PC-3 (cell line): Measurements from ENCODE around the gene EPM2A. TPM values are rescaled to one million over a fixed set of nuclear protein-coding genes. Genes with fewer than 3 reads are reported as not detected.

ENCODE experiments used
- ATAC-seq: fragments of 200-7000 bp; cut with Tn5 transposase; 2 replicates; pipeline ENCODE4 v1.9.1; 2020; ENCODE audit warnings: mild to moderate bottlenecking, moderate library complexity
- BruUV-seq: library from RNA; stranded (reverse); fragments of 400-500 nt; replicated peaks from 2 replicates; lab custom pipeline; 2021; lab: Mats Ljungman, UMichigan
- CTCF ChIA-PET: fragments of 300-600 bp; sonication (Branson Sonifier 250); formaldehyde crosslinking; loops from one replicate; lab custom pipeline; 2022; ENCODE audit warnings: antibody characterized with exemption; lab: Charles Lee
- POLR2A ChIA-PET: fragments of 300-600 bp; sonication (Branson Sonifier 250); formaldehyde crosslinking; loops from one replicate; lab custom pipeline; 2022; ENCODE audit warnings: antibody characterized with exemption; ENCODE audit not compliant: unreplicated experiment; lab: Charles Lee
- DNase-seq: peaks from one replicate; pipeline ENCODE4 v3.0.0-alpha.2; 2015
- H2AFZ ChIP-seq: fragments of 300-600 bp; sonication (generic); 2 replicates; pipeline ENCODE4 v1.6.0; 2016; ENCODE audit warnings: antibody characterized with exemption, low read length
- H3F3A ChIP-seq: fragments of 300-600 bp; sonication (generic); one replicate; pipeline ENCODE4 v1.6.0; 2017; ENCODE audit warnings: antibody characterized with exemption, low read length, control low read depth, mild to moderate bottlenecking; ENCODE audit not compliant: unreplicated experiment
- H3K27ac ChIP-seq: fragments of 300-600 bp; sonication (generic); 2 replicates; pipeline ENCODE4 v1.5.1; 2016; ENCODE audit warnings: mild to moderate bottlenecking, low read length
- H3K27me3 ChIP-seq: fragments of 300-600 bp; sonication (generic); 2 replicates; pipeline ENCODE4 v1.6.1; 2016; ENCODE audit warnings: low read length, mixed read lengths
- H3K36me3 ChIP-seq: fragments of 300-600 bp; sonication (generic); 2 replicates; pipeline ENCODE4 v1.6.1; 2016; ENCODE audit warnings: low read depth, mixed run types, low read length, mixed read lengths
- H3K4me1 ChIP-seq: fragments of 300-600 bp; sonication (generic); 2 replicates; pipeline ENCODE4 v1.5.1; 2016; ENCODE audit warnings: low read length; ENCODE audit not compliant: insufficient read depth
- H3K4me2 ChIP-seq: fragments of 300-600 bp; sonication (generic); 2 replicates; pipeline ENCODE4 v1.6.0; 2016; ENCODE audit warnings: low read length
- H3K4me3 ChIP-seq: fragments of 300-600 bp; sonication (generic); 2 replicates; pipeline ENCODE4 v1.5.1; 2016; ENCODE audit warnings: mild to moderate bottlenecking, low read length, mixed read lengths
- H3K79me2 ChIP-seq: fragments of 300-600 bp; sonication (generic); 2 replicates; pipeline ENCODE4 v1.6.1; 2017; ENCODE audit warnings: low read length, mixed read lengths
- H3K9ac ChIP-seq: fragments of 300-600 bp; sonication (generic); 2 replicates; pipeline ENCODE4 v1.6.0; 2016; ENCODE audit warnings: mild to moderate bottlenecking, low read length
- H3K9me2 ChIP-seq: fragments of 300-600 bp; sonication (generic); replicated peaks from 2 replicates; pipeline ENCODE4 v1.6.1; 2016; ENCODE audit warnings: mixed run types, low read length, mixed read lengths
- H3K9me3 ChIP-seq: fragments of 300-600 bp; sonication (generic); 2 replicates; pipeline ENCODE4 v1.6.1; 2016; ENCODE audit warnings: low read length, mixed read lengths
- H4K20me1 ChIP-seq: fragments of 300-600 bp; sonication (generic); 2 replicates; pipeline ENCODE4 v1.6.1; 2016; ENCODE audit warnings: low read length, mixed read lengths
- EZH2 ChIP-seq: fragments of 300-600 bp; sonication (generic); IDR thresholded peaks from one replicate; pipeline ENCODE4 v1.6.1; 2017; ENCODE audit warnings: antibody characterized with exemption, mild to moderate bottlenecking, low read length; ENCODE audit not compliant: unreplicated experiment
- EZH2phosphoT487 ChIP-seq: fragments of 300-600 bp; sonication (generic); IDR thresholded peaks from 2 replicates; pipeline ENCODE4 v1.6.1; 2018; ENCODE audit warnings: mild to moderate bottlenecking, antibody characterized with exemption, low read length, borderline replicate concordance
- intact Hi-C: fragments of 100-400 bp; cut with micrococcal nuclease; formaldehyde crosslinking; loops from 2 replicates; pipeline ENCODE4 v1.9.0; 2023
- total RNA-seq: library from RNA; depleted of rRNA; stranded (reverse); fragments of >200 nt; gene quantifications from 2 replicates; pipeline ENCODE4 v1.2.3, GENCODE V29; 2014
- TF ChIP-seq, protein P1 (sequence below): fragments of 300-600 bp; sonication (generic); conservative IDR thresholded peaks from 2 replicates; pipeline ENCODE4 v1.5.1; 2017; ENCODE audit warnings: antibody characterized with exemption, low read depth, mild to moderate bottlenecking, low read length

The EPM2A gene
- total RNA-seq, 1 experiment from 2014 or later = 2.9 TPM

DNA sequence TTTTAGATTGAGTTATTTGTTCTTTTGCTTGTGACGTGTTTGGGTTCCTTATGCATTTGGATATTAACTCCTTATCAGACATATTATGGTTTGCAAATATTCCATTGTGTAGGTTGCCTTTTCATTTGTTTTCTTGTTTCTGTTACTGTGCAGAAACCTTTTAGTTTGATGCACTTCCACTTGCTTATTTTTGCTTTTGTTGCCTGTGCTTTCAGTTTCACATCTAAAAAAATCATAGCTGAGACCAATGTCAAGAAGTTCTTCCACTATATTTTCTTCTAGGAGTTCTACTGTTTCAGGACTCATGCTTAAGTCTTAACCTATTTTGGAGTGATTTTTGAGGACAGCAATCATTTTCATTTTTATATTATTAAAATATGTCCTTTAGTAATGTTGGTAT is 113.5 kb downstream of the EPM2A start:
- Histone ChIP-seq H4K20me1 (no peaks in the 10 kb centered on the region), H3K9me2 (no peaks in the 10 kb centered on the region), H3K9ac (no peak overlapping the region), H3K27me3 (no peaks in the 10 kb centered on the region), H3K4me3 (no peak overlapping the region), H3K4me2 (no peak overlapping the region), H3K4me1 (no peaks in the 10 kb centered on the region), H2AFZ (no peak overlapping the region), H3K27ac (no peak overlapping the region), H3K9me3 (no peaks in the 10 kb centered on the region), H3F3A (no peaks in the 10 kb centered on the region), H3K36me3 (no peaks in the 10 kb centered on the region), H3K79me2 (no peaks in the 10 kb centered on the region)
- ATAC-seq (no peak), DNase-seq (no peak)
- TF ChIP-seq EZH2 (no peak), EZH2phosphoT487 (no peak)
- TF ChIP-seq, protein P1, sequence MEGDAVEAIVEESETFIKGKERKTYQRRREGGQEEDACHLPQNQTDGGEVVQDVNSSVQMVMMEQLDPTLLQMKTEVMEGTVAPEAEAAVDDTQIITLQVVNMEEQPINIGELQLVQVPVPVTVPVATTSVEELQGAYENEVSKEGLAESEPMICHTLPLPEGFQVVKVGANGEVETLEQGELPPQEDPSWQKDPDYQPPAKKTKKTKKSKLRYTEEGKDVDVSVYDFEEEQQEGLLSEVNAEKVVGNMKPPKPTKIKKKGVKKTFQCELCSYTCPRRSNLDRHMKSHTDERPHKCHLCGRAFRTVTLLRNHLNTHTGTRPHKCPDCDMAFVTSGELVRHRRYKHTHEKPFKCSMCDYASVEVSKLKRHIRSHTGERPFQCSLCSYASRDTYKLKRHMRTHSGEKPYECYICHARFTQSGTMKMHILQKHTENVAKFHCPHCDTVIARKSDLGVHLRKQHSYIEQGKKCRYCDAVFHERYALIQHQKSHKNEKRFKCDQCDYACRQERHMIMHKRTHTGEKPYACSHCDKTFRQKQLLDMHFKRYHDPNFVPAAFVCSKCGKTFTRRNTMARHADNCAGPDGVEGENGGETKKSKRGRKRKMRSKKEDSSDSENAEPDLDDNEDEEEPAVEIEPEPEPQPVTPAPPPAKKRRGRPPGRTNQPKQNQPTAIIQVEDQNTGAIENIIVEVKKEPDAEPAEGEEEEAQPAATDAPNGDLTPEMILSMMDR = no peak
- CTCF ChIA-PET = no interaction called here
- intact Hi-C loops = no loop called here
- no TSS peak for BruUV-seq
- POLR2A ChIA-PET = no interaction called here

DNA sequence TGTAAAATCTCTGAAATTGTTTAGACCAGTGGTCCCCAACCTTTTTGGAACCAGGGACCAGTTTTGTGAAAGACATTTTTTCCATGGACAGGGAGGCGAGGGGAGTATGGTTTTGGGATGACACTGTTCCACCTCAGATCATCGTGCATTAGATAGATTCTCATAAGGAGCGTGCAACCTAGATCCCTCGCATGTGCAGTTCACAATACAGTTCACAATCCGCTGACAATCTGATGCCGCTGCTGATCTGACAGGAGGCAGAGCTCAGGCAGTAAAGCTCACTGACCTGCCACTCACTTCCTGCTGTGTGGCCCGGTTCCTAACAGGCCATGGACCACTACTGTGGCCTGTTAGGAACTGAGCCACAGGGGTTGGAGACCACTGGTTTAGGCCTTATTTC is 115.2 kb downstream of the EPM2A start:
- BruUV-seq = no TSS peak
- CTCF ChIA-PET = no interaction called here
- intact Hi-C loops = no loop called here

DNA sequence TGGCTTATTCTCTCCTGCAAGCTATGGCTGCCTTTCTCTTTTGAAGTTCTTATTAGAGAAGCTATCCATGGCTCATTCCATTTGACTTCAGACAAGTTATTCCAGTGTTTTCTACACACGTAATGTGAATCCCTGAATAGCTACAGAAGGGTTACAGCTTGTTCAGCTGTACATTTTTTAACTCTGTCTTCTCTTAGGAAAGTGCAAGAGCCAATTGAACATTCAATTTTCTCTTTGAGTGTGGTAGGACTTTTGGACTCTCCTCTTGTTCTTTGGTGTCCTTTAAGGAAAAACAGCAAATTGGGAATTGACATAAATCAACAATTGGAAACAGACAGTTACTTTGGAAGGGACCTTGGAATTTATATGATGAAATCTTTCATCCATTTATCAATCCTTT is 125.8 kb downstream of the EPM2A start:
- Histone ChIP-seq H3F3A (no peaks in the 10 kb centered on the region), H3K9me3 (no peaks in the 10 kb centered on the region), H3K4me1 (no peaks in the 10 kb centered on the region), H3K4me2 (no peak overlapping the region), H4K20me1 (no peaks in the 10 kb centered on the region), H2AFZ (no peak overlapping the region), H3K9me2 (no peaks in the 10 kb centered on the region), H3K27me3 (no peaks in the 10 kb centered on the region), H3K4me3 (no peak overlapping the region), H3K36me3 (no peaks in the 10 kb centered on the region), H3K27ac (no peak overlapping the region), H3K9ac (no peak overlapping the region), H3K79me2 (no peaks in the 10 kb centered on the region)
- BruUV-seq = no TSS peak
- ChIA-PET CTCF (no interaction called here), POLR2A (no interaction called here)
- no peak for ATAC-seq
- intact Hi-C loops = no loop called here
- no peak for DNase-seq
- no peak for TF ChIP-seq EZH2phosphoT487
- TF ChIP-seq, protein P1 = no peak
- TF ChIP-seq EZH2 = no peak

More for the DNA sequence above, 115.2 kb downstream of the EPM2A start:
- no peak overlapping the region for H3K4me2 ChIP-seq
- H4K20me1 ChIP-seq = no peaks in the 10 kb centered on the region
- no peaks in the 10 kb centered on the region for H3K27me3 ChIP-seq
- H2AFZ ChIP-seq = no peak overlapping the region
- POLR2A ChIA-PET = no interaction called here
- no peaks in the 10 kb centered on the region for H3F3A ChIP-seq
- H3K9me3 ChIP-seq = no peaks in the 10 kb centered on the region
- TF ChIP-seq EZH2 (no peak), EZH2phosphoT487 (no peak)
- TF ChIP-seq, protein P1 = no peak
- H3K27ac ChIP-seq = no peak overlapping the region
- no peaks in the 10 kb centered on the region for H3K79me2 ChIP-seq
- no peak overlapping the region for H3K4me3 ChIP-seq
- DNase-seq (no peak), ATAC-seq (no peak)
- no peaks in the 10 kb centered on the region for H3K36me3 ChIP-seq
- no peaks in the 10 kb centered on the region for H3K4me1 ChIP-seq
- no peaks in the 10 kb centered on the region for H3K9me2 ChIP-seq
- H3K9ac ChIP-seq = no peak overlapping the region
